CD4-positive, alpha-beta T cell (primary cell): Measurements from ENCODE around the gene OBSL1. TPM values are rescaled to one million over a fixed set of nuclear protein-coding genes. Genes with fewer than 3 reads are reported as not detected.

Source experiments
- ATAC-seq: fragments of 200-7000 bp; cut with Tn5 transposase; one replicate; pipeline ENCODE4 v1.10.0; 2022; ENCODE audit warnings: mild to moderate bottlenecking; ENCODE audit not compliant: poor library complexity
- CTCF ChIA-PET: fragments of 350-600 bp; sonication (Branson Sonifier 250); formaldehyde crosslinking; loops from one replicate; lab custom pipeline; 2021; ENCODE audit warnings: antibody characterized with exemption, inconsistent platforms; lab: Charles Lee
- POLR2A ChIA-PET: fragments of 350-600 bp; sonication (Branson Sonifier 250); formaldehyde crosslinking; loops from one replicate; lab custom pipeline; 2021; ENCODE audit warnings: antibody characterized with exemption, inconsistent platforms; lab: Charles Lee
- DNase-seq, 14 experiments: peaks; one replicate each; pipeline ENCODE4 v3.0.0-alpha.2; 2013 to 2020; ENCODE audit warnings: mixed read lengths in 2 of 14
- H3K27ac ChIP-seq, 2 donors: one replicate each; pipeline versions ENCODE4 v1.5.1 to v1.7.0; 2013; ENCODE audit warnings: low read length in 2 of 2, low read depth in 1 of 2, mild to moderate bottlenecking in 1 of 2
- H3K27me3 ChIP-seq, 2 experiments: 1 replicate in 1 of 2; 2 replicates in 1 of 2; pipeline versions ENCODE4 v1.6.1 to v1.7.0; 2013; ENCODE audit warnings: low read length in 2 of 2, control low read depth in 1 of 2, mild to moderate bottlenecking in 1 of 2, moderate library complexity in 1 of 2; ENCODE audit not compliant: insufficient read depth in 2 of 2, control insufficient read depth in 1 of 2
- H3K36me3 ChIP-seq: one replicate; pipeline ENCODE4 v1.6.1; 2013; ENCODE audit warnings: low read length, control low read depth; ENCODE audit not compliant: insufficient read depth
- H3K4me1 ChIP-seq: one replicate; pipeline ENCODE4 v1.6.1; 2013; ENCODE audit warnings: low read length, control low read depth; ENCODE audit not compliant: insufficient read depth
- H3K4me3 ChIP-seq: one replicate; pipeline ENCODE4 v1.5.1; 2013; ENCODE audit warnings: mild to moderate bottlenecking, low read length, moderate library complexity
- H3K9me3 ChIP-seq, 2 experiments: 1 replicate in 1 of 2; 2 replicates in 1 of 2; pipeline versions ENCODE4 v1.6.1 to v1.7.0; 2013; ENCODE audit warnings: low read length in 2 of 2, mild to moderate bottlenecking in 2 of 2, control low read depth in 1 of 2, moderate library complexity in 1 of 2; ENCODE audit not compliant: control insufficient read depth in 1 of 2, insufficient read depth in 1 of 2
- H3K27ac Mint-ChIP-seq: one replicate; pipeline ENCODE4 v1.8.0; 2020; ENCODE audit warnings: mixed read lengths
- H3K27me3 Mint-ChIP-seq: one replicate; pipeline ENCODE4 v1.8.0; 2021; ENCODE audit warnings: mixed read lengths
- H3K36me3 Mint-ChIP-seq: one replicate; pipeline ENCODE4 v1.8.0; 2021; ENCODE audit warnings: low read depth, mixed read lengths
- H3K4me1 Mint-ChIP-seq: one replicate; pipeline ENCODE4 v1.8.0; 2021; ENCODE audit warnings: low read depth, mixed read lengths
- H3K4me3 Mint-ChIP-seq: one replicate; pipeline ENCODE4 v1.8.0; 2020; ENCODE audit warnings: mild to moderate bottlenecking, mixed read lengths
- H3K9me3 Mint-ChIP-seq: one replicate; pipeline ENCODE4 v1.8.0; 2020; ENCODE audit warnings: mixed read lengths
- intact Hi-C, 2 experiments: fragments of 100-400 bp; cut with DNase I in 1 of 2; cut with micrococcal nuclease in 1 of 2; formaldehyde crosslinking; loops; one replicate each; pipeline versions ENCODE4 v1.15.1 to v1.9.0; 2023 to 2025; cut with DNase I, micrococcal nuclease
- total RNA-seq, 174 experiments: library from RNA in 2 of 174; stranded (reverse) in 2 of 174; gene quantifications; one replicate each; pipeline ENCODE4 v1.2.3 and lab custom pipeline; 2021 to 2026
- TF ChIP-seq, protein P1 (sequence below): fragments of 200-600 bp; IDR thresholded peaks from one replicate; pipeline ENCODE4 v1.8.0; 2022; ENCODE audit warnings: antibody characterized with exemption, mild to moderate bottlenecking

Gene OBSL1
- total RNA-seq, 2 experiments from 2014 or later, result 0.31 to 0.49 TPM

GRCh38 chr2:219538956-219539788 lies 32.2 kb downstream of the OBSL1 start:
- TF ChIP-seq, protein P1, sequence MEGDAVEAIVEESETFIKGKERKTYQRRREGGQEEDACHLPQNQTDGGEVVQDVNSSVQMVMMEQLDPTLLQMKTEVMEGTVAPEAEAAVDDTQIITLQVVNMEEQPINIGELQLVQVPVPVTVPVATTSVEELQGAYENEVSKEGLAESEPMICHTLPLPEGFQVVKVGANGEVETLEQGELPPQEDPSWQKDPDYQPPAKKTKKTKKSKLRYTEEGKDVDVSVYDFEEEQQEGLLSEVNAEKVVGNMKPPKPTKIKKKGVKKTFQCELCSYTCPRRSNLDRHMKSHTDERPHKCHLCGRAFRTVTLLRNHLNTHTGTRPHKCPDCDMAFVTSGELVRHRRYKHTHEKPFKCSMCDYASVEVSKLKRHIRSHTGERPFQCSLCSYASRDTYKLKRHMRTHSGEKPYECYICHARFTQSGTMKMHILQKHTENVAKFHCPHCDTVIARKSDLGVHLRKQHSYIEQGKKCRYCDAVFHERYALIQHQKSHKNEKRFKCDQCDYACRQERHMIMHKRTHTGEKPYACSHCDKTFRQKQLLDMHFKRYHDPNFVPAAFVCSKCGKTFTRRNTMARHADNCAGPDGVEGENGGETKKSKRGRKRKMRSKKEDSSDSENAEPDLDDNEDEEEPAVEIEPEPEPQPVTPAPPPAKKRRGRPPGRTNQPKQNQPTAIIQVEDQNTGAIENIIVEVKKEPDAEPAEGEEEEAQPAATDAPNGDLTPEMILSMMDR, result no peak
- peaks cover 6% of the 10 kb centered on the region for H3K36me3 Mint-ChIP-seq
- no peaks in the 10 kb centered on the region for H3K27me3 ChIP-seq
- no peak overlapping the region for H3K27ac Mint-ChIP-seq
- CTCF ChIA-PET, result interaction anchor here (3.2 to 4.5 kb wide), 2 partner anchors 9 to 21 kb away, joined by 21 to 27 read pairs; no protein-coding TSS in a partner anchor
- no peak overlapping the region for H3K4me3 ChIP-seq
- peak overlapping the region; percentile 54 for H3K4me3 Mint-ChIP-seq
- H3K9me3 ChIP-seq, result no peaks in the 10 kb centered on the region
- H3K4me1 ChIP-seq, result peaks cover 27% of the 10 kb centered on the region
- H3K36me3 ChIP-seq, result no peaks in the 10 kb centered on the region
- POLR2A ChIA-PET, result no interaction called here
- no peak overlapping the region for H3K27ac ChIP-seq
- no peaks in the 10 kb centered on the region for H3K9me3 Mint-ChIP-seq
- intact Hi-C loops, result no loop called here
- DNase-seq, result no peak
- peaks cover 13% of the 10 kb centered on the region for H3K4me1 Mint-ChIP-seq
- peaks cover 9% of the 10 kb centered on the region for H3K27me3 Mint-ChIP-seq
- ATAC-seq, result no peak

DNA sequence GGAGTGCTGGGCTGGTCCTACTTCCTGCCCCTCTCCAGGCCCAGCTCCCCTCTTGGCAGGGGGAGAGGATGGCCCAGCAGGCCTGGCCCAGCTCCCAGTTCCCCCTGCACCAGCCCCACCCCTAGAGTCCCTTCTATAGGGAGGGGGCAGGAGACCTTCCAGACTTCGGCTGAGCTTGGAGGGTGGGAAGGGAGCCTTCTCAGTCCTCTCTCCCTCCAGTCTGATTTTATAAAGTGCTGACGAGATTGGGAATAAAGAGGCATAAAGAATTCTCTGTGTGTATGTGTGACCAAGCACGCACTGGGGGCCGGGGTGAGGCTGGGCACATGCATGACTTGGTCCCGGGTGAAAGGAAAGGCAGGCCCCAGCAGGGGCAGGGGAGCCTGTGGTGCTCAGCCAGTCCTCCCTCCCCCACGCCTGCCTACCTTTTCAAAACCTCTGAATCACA lies 32.8 kb downstream of the OBSL1 start:
- no peak overlapping the region for H3K27ac Mint-ChIP-seq
- CTCF ChIA-PET, result no interaction called here
- POLR2A ChIA-PET, result no interaction called here

DNA sequence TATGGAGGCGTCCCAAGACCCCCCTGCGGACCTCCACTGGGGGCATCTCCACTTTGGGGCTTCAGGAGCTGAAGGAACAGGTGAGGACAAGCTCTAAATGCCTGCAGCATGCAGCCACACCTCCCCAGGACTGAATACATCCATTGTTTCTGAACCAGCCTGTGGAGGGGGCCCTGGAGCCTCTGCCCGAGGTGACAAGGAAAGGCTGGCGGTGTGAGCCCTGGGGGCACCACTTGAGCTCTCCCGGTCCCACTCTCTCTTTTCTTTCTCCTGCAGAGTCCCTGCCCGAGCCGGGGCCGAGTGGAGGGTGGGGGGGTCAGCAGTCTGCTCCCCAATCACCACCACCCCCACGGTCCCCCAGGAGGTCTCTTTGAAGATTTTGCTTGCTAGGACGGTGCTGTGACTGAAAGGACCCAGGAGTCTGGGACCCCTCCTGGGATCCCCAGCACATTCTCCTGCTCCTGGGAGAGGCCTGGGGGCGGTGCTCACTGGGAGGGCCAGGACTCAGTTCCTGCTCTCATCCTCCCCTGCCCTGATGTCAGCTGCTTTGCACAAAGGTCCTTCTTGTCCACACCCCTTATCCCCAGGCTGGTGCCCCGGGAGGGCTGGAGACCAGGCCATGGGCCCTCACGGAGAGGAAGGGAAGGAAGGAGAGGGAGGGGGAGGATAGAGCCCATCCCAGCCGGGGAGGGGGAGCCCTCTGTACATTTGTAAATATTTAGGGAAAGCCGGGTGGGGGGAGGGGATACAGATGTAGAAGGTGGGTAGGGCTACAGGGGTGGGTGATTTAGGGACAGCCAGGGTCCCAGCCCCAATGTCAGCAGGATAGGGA lies 33.5 kb downstream of the OBSL1 start:
- Mint-ChIP-seq H3K27ac (no peak overlapping the region), H3K4me1 (peaks cover 12% of the 10 kb centered on the region)
- CTCF ChIA-PET, result no interaction called here

More for the DNA sequence above, 32.8 kb downstream of the OBSL1 start:
- Mint-ChIP-seq H3K9me3 (no peaks in the 10 kb centered on the region), H3K4me3 (peak overlapping the region; percentile 54), H3K27me3 (peaks cover 11% of the 10 kb centered on the region), H3K36me3 (peaks cover 6% of the 10 kb centered on the region), H3K4me1 (peaks cover 12% of the 10 kb centered on the region)
- no peaks in the 10 kb centered on the region for H3K9me3 ChIP-seq
- ATAC-seq (no peak), DNase-seq (no peak)
- intact Hi-C loops, result no loop called here
- H3K4me3 ChIP-seq, result no peak overlapping the region
- no peaks in the 10 kb centered on the region for H3K36me3 ChIP-seq
- no peak overlapping the region for H3K27ac ChIP-seq
- TF ChIP-seq, protein P1, result no peak
- H3K4me1 ChIP-seq, result peaks cover 22% of the 10 kb centered on the region
- H3K27me3 ChIP-seq, result no peaks in the 10 kb centered on the region

More for the DNA sequence above, 33.5 kb downstream of the OBSL1 start:
- Mint-ChIP-seq H3K27me3 (peaks cover 14% of the 10 kb centered on the region), H3K4me3 (no peak overlapping the region), H3K9me3 (no peaks in the 10 kb centered on the region), H3K36me3 (peaks cover 6% of the 10 kb centered on the region)
- ATAC-seq (no peak), DNase-seq (peak in 1 of 14 experiments; percentile 5)
- TF ChIP-seq, protein P1, result no peak
- intact Hi-C loops, result no loop called here
- POLR2A ChIA-PET, result no interaction called here
- Histone ChIP-seq H3K4me1 (peaks cover 20% of the 10 kb centered on the region), H3K27me3 (peaks cover 0 to 2% of the 10 kb centered on the region in 2 experiments), H3K4me3 (no peak overlapping the region), H3K27ac (no peak overlapping the region), H3K36me3 (no peaks in the 10 kb centered on the region), H3K9me3 (no peaks in the 10 kb centered on the region)
